Adrenal gland (tissue), 12 donors: ENCODE data around the gene ST13. TPM values are rescaled to one million over a fixed set of nuclear protein-coding genes. Genes with fewer than 3 reads are reported as not detected.

Source experiments
- DNase-seq, 7 donors: peaks; one replicate each; pipeline ENCODE4 v3.0.0-alpha.2; 2019 to 2020
- H3K27ac ChIP-seq, 5 donors: fragments of 200-600 bp; sonication (generic) in 4 of 5; 1 replicate in 3 of 5; 2 replicates in 2 of 5; pipeline versions ENCODE4 v1.5.1 to v1.8.0; 2016 to 2020; ENCODE audit warnings: mild to moderate bottlenecking in 1 of 5
- H3K27me3 ChIP-seq: fragments of 200-600 bp; 2 replicates; pipeline ENCODE4 v1.8.0; 2021
- H3K36me3 ChIP-seq, 2 donors: fragments of 200-600 bp; replicated peaks in 1 of 2; 1 replicate in 1 of 2; 2 replicates in 1 of 2; pipeline versions ENCODE4 v1.5.1 to v1.8.0; 2018 to 2022
- H3K4me1 ChIP-seq, 2 donors: fragments of 200-600 bp; replicated peaks in 1 of 2; 1 replicate in 1 of 2; 2 replicates in 1 of 2; pipeline versions ENCODE4 v1.5.1 to v1.8.0; 2018 to 2021
- H3K4me3 ChIP-seq, 4 donors: fragments of 200-600 bp; sonication (generic) in 3 of 4; one replicate each; pipeline ENCODE4 v1.5.1; 2016 to 2018
- H3K9me3 ChIP-seq, 3 donors: fragments of 200-600 bp; sonication (generic) in 1 of 3; replicated peaks in 1 of 3; 1 replicate in 2 of 3; 2 replicates in 1 of 3; pipeline versions ENCODE4 v1.5.1 to v1.8.0; 2016 to 2021
- POLR2A ChIP-seq, 2 donors: fragments of 450-650 bp; IDR thresholded peaks; one replicate each; pipeline ENCODE4 v1.6.1; 2017; ENCODE audit warnings: antibody characterized with exemption in 2 of 2, mild to moderate bottlenecking in 2 of 2, moderate library complexity in 1 of 2
- WGBS, 4 donors: extraction: QIAGEN DNeasy Blood & Tissue Kit in 2 of 4; methylation state at CpG; one replicate each; pipeline versions ENCODE4 v1.1.5 to v1.1.7; 2013 to 2017; 5-methylcytosine and 5-hydroxymethylcytosine counted together
- intact Hi-C, 2 donors: fragments of 100-400 bp; cut with DNase I; formaldehyde crosslinking; loops; one replicate each; pipeline versions ENCODE4 v1.14.1 to v1.15.0; 2022 to 2023
- polyA plus RNA-seq, 3 donors: library from polyadenylated mRNA; stranded (reverse); fragments of 200-250 nt in 2 of 3; fragments of 350-450 nt in 1 of 3; fragmentation: Illumina TruSeq in 1 of 3; extraction: RNeasy Lipid Tissue Mini Kit (QIAGEN cat#74804) in 1 of 3; gene quantifications; one replicate each; pipeline ENCODE4 v1.2.3, GENCODE V29; 2013 to 2014
- total RNA-seq, 9 donors: library from RNA; depleted of rRNA in 4 of 9; stranded (reverse); fragments of >200 nt in 4 of 9; fragments of 120-200 nt in 1 of 9; fragmentation: NEBNext Ultra II Directional in 1 of 9; extraction: Animal tissue kit (Norgen Biotek cat#: 25700) in 1 of 9; gene quantifications; one replicate each; pipeline versions ENCODE4 v1.1.0 to v1.2.4, GENCODE V29; 2013 to 2023
- TF ChIP-seq, protein P1 (sequence below), 6 experiments: fragments of 450-650 bp in 4 of 6; fragments of 200-600 bp in 2 of 6; sonication (generic) in 1 of 6; IDR thresholded peaks; 1 replicate in 5 of 6; 2 replicates in 1 of 6; pipeline versions ENCODE4 v1.5.1 to v1.8.0; 2016 to 2021; ENCODE audit warnings: antibody characterized with exemption in 6 of 6, mild to moderate bottlenecking in 2 of 6, moderate library complexity in 1 of 6
- donor health status: healthy with polysubstance abuse.
- donor health status: Bipolar disorder and iron deficiency.
- donor health status: DM: yes; HTN: yes; CAD: no.
- donor health status: DM: no; HTN: no; CAD: no.
- donor health status: DM: no; HTN: no; CAD: no.
- donor health status: DM: yes; HTN: yes; CAD: no.

The ST13 gene
- total and polyA plus RNA-seq, 12 donors, result 61.5 to 575 (median 242) TPM

DNA sequence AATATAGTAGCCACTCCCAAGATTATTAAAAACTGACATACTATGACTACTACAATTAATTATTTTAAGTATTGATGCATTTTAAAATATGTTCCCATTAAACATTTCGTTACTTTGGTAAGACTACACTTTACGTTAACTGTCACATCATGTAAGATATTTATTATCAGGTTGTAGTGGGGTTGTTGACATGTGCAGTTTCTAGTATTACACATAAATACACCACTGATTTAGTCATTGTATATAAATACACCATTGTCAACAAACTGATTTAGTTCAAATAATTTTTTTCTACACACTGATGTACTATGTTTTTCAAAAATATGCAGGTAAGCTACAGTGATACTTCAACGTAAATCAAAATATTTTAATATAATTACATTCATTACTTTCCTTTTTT, 11.5 kb downstream of the ST13 start:
- 92 to 96% (median 94%) methylated on average over 3 of the region's 3 CpGs for WGBS, 4 donors
- Histone ChIP-seq H3K27ac (no peak overlapping the region), H3K27me3 (no peaks in the 10 kb centered on the region), H3K4me1 (peaks cover 0 to 21% of the 10 kb centered on the region in 2 donors), H3K9me3 (no peaks in the 10 kb centered on the region), H3K36me3 (peaks cover 0 to 95% of the 10 kb centered on the region in 2 donors), H3K4me3 (no peak overlapping the region)
- intact Hi-C loops, result no loop called here
- no peak for DNase-seq
- TF ChIP-seq, protein P1, sequence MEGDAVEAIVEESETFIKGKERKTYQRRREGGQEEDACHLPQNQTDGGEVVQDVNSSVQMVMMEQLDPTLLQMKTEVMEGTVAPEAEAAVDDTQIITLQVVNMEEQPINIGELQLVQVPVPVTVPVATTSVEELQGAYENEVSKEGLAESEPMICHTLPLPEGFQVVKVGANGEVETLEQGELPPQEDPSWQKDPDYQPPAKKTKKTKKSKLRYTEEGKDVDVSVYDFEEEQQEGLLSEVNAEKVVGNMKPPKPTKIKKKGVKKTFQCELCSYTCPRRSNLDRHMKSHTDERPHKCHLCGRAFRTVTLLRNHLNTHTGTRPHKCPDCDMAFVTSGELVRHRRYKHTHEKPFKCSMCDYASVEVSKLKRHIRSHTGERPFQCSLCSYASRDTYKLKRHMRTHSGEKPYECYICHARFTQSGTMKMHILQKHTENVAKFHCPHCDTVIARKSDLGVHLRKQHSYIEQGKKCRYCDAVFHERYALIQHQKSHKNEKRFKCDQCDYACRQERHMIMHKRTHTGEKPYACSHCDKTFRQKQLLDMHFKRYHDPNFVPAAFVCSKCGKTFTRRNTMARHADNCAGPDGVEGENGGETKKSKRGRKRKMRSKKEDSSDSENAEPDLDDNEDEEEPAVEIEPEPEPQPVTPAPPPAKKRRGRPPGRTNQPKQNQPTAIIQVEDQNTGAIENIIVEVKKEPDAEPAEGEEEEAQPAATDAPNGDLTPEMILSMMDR (IDR thresholded peaks at IDR 0.05), result no peak
- no peak for TF ChIP-seq POLR2A (IDR thresholded peaks at IDR 0.05)

DNA sequence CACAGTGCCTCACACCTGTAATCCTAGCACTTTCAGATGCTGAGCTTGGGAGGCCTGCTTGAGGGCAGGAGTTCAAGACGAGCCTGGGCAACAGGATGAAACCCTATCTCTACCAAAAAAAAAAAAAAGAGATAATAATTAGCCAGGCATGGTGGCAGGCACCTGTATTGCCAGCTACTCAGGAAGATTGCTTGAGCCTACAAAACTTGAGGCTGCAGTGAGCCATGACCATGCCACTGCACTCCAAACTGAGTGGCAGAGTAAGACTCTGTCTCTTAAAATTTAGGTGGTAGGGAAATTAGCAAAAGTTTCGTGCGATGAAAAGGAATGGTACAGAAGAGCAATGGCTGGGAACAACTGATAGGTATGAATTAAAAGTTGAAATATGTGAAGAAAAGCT, 18.0 kb downstream of the ST13 start:
- peaks cover 0 to 89% of the 10 kb centered on the region in 2 donors for H3K36me3 ChIP-seq
- no peaks in the 10 kb centered on the region for H3K27me3 ChIP-seq
- no peak overlapping the region for H3K27ac ChIP-seq
- intact Hi-C loops, result no loop called here
- H3K4me1 ChIP-seq, result peaks cover 0 to 14% of the 10 kb centered on the region in 2 donors
- no peaks in the 10 kb centered on the region for H3K9me3 ChIP-seq
- no peak for DNase-seq
- TF ChIP-seq, protein P1 (IDR thresholded peaks at IDR 0.05), result no peak
- no peak for TF ChIP-seq POLR2A (IDR thresholded peaks at IDR 0.05)
- no peak overlapping the region for H3K4me3 ChIP-seq
- WGBS, 4 donors, result 85 to 95% (median 89%) methylated on average over 3 of the region's 3 CpGs

GRCh38 chr22:40834619-40835018, 21.8 kb downstream of the ST13 start:
- no peak for DNase-seq
- TF ChIP-seq POLR2A (IDR thresholded peaks at IDR 0.05), result no peak
- TF ChIP-seq, protein P1 (IDR thresholded peaks at IDR 0.05), result no peak
- H3K9me3 ChIP-seq, result no peaks in the 10 kb centered on the region
- no peaks in the 10 kb centered on the region for H3K27me3 ChIP-seq
- H3K4me3 ChIP-seq, result no peak overlapping the region
- intact Hi-C loops, result no loop called here
- peaks cover 0 to 93% of the 10 kb centered on the region in 2 donors for H3K36me3 ChIP-seq
- H3K4me1 ChIP-seq, result no peaks in the 10 kb centered on the region
- no peak overlapping the region for H3K27ac ChIP-seq
- 94 to 98% (median 97%) methylated on average over 3 of the region's 3 CpGs for WGBS, 4 donors

GRCh38 chr22:40829131-40829530, 27.3 kb downstream of the ST13 start:
- Histone ChIP-seq H3K9me3 (no peaks in the 10 kb centered on the region), H3K27me3 (no peaks in the 10 kb centered on the region), H3K4me1 (peaks cover 0 to 11% of the 10 kb centered on the region in 2 donors), H3K36me3 (peaks cover 0 to 91% of the 10 kb centered on the region in 2 donors), H3K27ac (no peak overlapping the region), H3K4me3 (no peak overlapping the region)
- intact Hi-C loops, result no loop called here
- TF ChIP-seq, protein P1 (IDR thresholded peaks at IDR 0.05), result no peak
- 67 to 73% (median 70%) methylated on average over 6 of the region's 6 CpGs for WGBS, 4 donors
- no peak for DNase-seq
